GM21526 (cell line): ENCODE results near the gene AKR1C8.
"Not testable (repeated sequence)": the region's sequence is repeated elsewhere in the genome, so short reads cannot be mapped to it uniquely, and the experiment has no call there.

Source experiments
- ATAC-seq: cut with Tn5 transposase; IDR thresholded peaks from one replicate; pipeline ENCODE4 v1.9.1; 2021; ENCODE audit warnings: moderate library complexity; ENCODE audit not compliant: unreplicated experiment, low FRiP score

Gene AKR1C8

DNA sequence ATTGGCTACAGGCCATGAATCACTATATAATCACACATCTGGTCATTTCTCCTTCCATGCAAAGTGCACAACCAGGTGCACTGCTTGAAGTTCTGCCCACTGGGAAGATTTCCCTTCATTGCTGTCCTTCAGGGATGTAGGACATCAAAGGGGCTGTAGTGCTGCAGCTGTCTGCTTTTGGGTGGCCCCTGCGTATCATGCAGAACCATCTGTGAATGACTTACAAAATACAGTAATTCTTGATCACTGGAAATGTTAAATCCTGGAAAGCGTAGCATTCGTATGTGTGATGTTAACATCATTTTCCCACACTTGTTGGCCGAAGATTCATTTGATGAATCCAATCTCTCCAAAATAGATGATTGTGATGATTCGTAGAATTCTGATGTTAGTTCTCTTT, 68.3 kb downstream of the AKR1C8 start:
- no peak for ATAC-seq

DNA sequence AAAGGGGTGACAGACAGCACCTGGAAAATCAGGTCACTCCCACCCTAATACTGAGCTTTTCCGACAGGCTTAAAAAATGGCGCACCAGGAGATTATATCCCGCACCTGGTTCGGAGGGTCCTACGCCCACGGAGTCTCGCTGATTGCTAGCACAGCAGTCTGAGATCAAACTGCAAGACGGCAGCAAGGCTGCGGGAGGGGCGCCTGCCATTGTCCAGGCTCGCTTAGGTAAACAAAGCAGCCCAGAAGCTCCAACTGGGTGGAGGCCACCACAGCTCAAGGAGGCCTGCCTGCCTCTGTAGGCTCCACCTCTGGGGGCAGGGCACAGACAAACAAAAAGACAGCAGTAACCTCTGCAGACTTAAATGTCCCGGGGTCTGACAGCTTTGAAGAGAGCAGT, 75.1 kb downstream of the AKR1C8 start:
- not testable (repeated sequence) for ATAC-seq

DNA sequence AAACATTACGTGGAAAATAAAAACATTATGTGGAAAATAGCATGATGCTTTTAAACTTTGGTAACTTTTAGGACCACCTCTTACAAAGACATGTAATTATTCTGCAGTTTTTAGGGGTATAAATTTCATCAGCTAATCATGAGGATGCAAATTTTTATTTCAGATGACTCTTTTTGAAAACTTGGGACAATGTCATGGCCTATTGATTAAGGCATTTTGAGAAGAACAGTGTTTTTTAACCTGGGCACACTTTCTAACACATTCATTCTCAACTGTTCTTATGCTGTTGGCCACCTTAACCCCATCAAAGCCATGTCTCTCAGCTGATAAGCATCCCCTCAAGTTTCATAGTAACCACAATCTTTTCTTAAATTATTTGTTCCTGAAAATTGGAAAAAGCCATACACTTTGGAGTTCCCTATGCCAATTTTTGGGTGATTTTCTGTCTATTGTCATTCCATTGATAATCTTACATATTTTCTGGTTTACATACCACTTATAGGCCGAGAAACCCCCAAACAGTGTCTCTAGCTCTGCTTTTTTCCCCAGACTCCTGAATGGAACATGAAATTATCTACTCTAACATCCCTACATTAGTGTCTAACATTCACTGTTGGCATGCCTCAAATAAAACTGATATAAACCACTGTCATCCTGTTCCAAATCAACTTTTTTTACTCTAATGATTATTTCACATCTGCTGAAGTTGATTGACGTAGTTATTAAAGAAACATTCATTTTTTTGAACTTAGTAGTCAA, 76.1 kb downstream of the AKR1C8 start:
- ATAC-seq = no peak

- no peak for ATAC-seq
Measured at GRCh38 chr10:5107860-5108526, 77.0 kb downstream of the AKR1C8 start.

DNA sequence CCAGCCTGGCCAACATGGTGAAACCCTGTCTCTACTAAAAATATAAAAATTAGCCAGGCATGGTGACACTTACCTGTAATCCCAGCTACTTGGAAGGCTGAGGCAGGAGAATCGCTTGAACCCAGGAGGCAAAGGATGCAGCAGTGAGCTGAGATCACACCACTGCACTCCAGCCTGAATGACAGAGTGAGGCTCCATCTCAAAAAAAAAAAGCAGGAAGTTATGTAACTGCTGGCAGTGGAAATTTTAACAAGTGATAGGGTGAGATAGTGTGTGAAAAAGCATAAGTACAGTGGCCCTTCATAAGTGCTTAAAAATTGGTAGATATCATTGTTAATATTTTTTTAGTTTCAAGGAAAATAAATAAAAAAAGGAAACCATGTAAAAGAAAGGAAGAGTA, 78.4 kb downstream of the AKR1C8 start:
- ATAC-seq = no peak

DNA sequence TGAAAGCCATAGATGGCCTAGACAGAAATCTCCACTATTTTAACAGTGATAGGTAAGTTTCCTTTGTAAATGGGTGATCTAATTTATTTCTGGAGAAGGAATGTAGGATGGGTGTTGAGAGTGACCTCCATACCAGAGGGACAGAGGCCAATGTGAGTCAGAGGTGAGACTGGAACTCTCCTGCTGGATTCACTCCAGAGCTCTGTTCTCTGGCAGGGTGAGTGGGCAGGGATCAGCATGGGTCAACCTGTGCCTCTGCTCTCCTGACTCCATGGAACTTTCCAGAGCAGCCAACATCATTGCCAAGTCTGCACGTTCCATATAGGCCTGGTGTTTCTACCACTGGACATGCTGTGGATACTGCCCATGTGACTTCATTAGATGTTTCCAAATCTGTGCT, 79.3 kb downstream of the AKR1C8 start:
- ATAC-seq = no peak
